Muscle layer of duodenum (tissue), 2 donors: ENCODE results near the gene NOSTRIN.

Experiments
- H3K27ac ChIP-seq: one replicate; pipeline ENCODE4 v1.7.0; 2013; ENCODE audit warnings: mild to moderate bottlenecking, low read length
- H3K27me3 ChIP-seq: one replicate; pipeline ENCODE4 v1.7.0; 2013; ENCODE audit warnings: low read depth, mild to moderate bottlenecking, control low read depth, low read length
- H3K36me3 ChIP-seq, 2 donors: one replicate each; pipeline ENCODE4 v1.7.0; 2013; ENCODE audit warnings: low read length in 2 of 2, control low read depth in 1 of 2, mild to moderate bottlenecking in 1 of 2; ENCODE audit not compliant: insufficient read depth in 2 of 2, control insufficient read depth in 1 of 2
- H3K4me1 ChIP-seq, 2 donors: one replicate each; pipeline ENCODE4 v1.7.0; 2013; ENCODE audit warnings: low read length in 2 of 2, mild to moderate bottlenecking in 2 of 2, control low read depth in 1 of 2, moderate library complexity in 1 of 2; ENCODE audit not compliant: insufficient read depth in 2 of 2, control insufficient read depth in 1 of 2
- H3K4me3 ChIP-seq, 2 donors: one replicate each; pipeline ENCODE4 v1.7.0; 2013; ENCODE audit warnings: low read length in 2 of 2, low read depth in 1 of 2, mild to moderate bottlenecking in 1 of 2
- H3K9me3 ChIP-seq, 2 donors: one replicate each; pipeline ENCODE4 v1.7.0; 2013; ENCODE audit warnings: low read length in 2 of 2, control low read depth in 1 of 2, mild to moderate bottlenecking in 1 of 2; ENCODE audit not compliant: control insufficient read depth in 1 of 2
- donor health status: healthy.

The NOSTRIN gene

DNA sequence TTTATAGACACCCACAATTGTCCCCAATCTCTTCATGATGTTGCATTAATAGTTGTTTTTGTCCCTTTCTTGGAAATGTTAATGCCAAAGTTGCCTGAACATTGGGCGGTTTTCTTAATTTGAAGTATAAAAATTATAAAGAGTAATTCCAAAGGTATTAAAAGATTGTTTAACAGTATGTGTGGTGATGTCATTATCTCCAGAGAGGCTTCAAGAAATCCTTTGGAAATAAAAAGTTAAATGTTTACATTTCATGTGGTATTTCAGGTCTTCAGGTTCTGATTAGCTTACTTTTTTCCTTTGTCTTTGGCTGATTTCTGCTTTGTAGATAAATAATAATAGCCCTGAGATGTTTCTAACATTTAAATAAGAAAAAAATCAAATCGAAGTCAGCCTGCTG, 29.3 kb upstream of the NOSTRIN start:
- Histone ChIP-seq H3K27me3 (no peaks in the 10 kb centered on the region), H3K36me3 (peaks cover 15 to 17% of the 10 kb centered on the region in 2 donors), H3K27ac (no peak overlapping the region)

GRCh38 chr2:168773719-168774521, 28.5 kb upstream of the NOSTRIN start:
- Histone ChIP-seq H3K4me1 (no peaks in the 10 kb centered on the region), H3K36me3 (peaks cover 15 to 17% of the 10 kb centered on the region in 2 donors), H3K27me3 (no peaks in the 10 kb centered on the region), H3K9me3 (peaks cover 0 to 5% of the 10 kb centered on the region in 2 donors), H3K4me3 (no peak overlapping the region), H3K27ac (no peak overlapping the region)

More for the DNA sequence above, 29.3 kb upstream of the NOSTRIN start:
- no peaks in the 10 kb centered on the region for H3K4me1 ChIP-seq
- H3K9me3 ChIP-seq = peaks cover 0 to 5% of the 10 kb centered on the region in 2 donors
- H3K4me3 ChIP-seq = no peak overlapping the region

DNA sequence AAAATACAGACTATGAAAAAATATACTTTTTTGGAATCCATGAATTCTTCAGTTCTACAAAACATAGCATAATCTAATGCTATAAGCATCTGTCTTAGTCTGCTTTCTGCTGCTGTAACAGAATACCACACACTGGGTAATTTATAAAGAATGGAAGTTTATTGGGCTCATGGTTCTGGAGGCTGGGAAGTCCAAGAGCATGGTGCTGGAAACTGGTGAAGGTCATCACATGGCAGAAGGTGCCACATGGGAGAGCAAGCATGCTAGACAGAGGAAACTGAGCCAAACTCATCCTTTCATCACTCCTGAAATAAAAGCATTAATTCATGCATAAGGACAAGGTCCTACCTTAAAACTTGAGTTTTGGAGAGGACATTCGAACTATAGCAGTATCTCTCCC, 26.6 kb upstream of the NOSTRIN start:
- Histone ChIP-seq H3K27me3 (no peaks in the 10 kb centered on the region), H3K27ac (no peak overlapping the region), H3K36me3 (peaks cover 5 to 9% of the 10 kb centered on the region in 2 donors), H3K4me1 (no peaks in the 10 kb centered on the region), H3K9me3 (peaks cover 0 to 5% of the 10 kb centered on the region in 2 donors), H3K4me3 (no peak overlapping the region)

DNA sequence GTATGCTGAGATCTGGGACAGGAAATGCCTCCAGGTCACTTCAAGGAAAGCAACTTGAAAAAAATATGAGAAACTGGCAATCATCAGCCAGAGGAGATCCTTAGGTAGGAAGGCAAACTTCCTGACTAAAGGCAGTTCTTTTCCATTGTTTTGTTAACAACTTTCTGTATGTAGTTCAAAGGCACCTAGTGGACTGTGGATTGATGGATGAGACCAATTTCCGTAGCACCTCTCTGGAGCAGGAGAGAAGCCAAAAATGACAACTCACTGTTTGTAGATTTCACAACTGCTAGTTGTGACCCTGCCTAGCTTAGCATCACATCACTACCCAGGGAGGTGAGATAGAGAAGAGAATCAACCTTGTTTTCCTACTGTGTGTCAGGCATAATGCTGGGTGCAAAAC, 21.8 kb upstream of the NOSTRIN start:
- no peaks in the 10 kb centered on the region for H3K27me3 ChIP-seq
- no peak overlapping the region for H3K4me3 ChIP-seq
- peaks cover 0 to 5% of the 10 kb centered on the region in 2 donors for H3K9me3 ChIP-seq
- peaks cover 0 to 4% of the 10 kb centered on the region in 2 donors for H3K36me3 ChIP-seq
- H3K4me1 ChIP-seq = no peaks in the 10 kb centered on the region
- no peak overlapping the region for H3K27ac ChIP-seq

- Histone ChIP-seq H3K27ac (no peak overlapping the region), H3K27me3 (no peaks in the 10 kb centered on the region), H3K36me3 (no peaks in the 10 kb centered on the region), H3K9me3 (no peaks in the 10 kb centered on the region), H3K4me3 (no peak overlapping the region), H3K4me1 (no peaks in the 10 kb centered on the region)
Observed at GRCh38 chr2:168781191-168781817, 21.1 kb upstream of the NOSTRIN start.

DNA sequence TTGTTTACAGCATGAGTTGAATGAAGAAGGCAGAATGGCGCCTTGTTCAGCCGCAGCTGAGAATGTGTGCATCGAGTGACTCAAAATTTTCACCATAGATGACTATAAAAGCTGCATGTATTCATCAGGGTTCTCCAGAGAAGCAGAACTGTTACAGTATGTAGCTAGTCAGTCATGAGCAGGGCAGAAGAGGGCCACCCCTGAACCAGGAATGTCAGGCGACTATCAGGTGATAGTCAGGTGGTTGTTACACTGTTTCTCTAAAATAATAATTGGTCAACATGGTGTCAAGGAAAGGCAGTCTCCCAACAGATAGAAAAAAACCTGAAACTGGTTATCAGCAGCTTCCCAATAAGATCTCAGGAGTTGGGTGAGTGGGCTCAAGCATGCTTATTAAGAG, 20.2 kb upstream of the NOSTRIN start:
- no peak overlapping the region for H3K4me3 ChIP-seq
- no peaks in the 10 kb centered on the region for H3K27me3 ChIP-seq
- no peaks in the 10 kb centered on the region for H3K4me1 ChIP-seq
- H3K27ac ChIP-seq = no peak overlapping the region
- H3K36me3 ChIP-seq = no peaks in the 10 kb centered on the region
- H3K9me3 ChIP-seq = no peaks in the 10 kb centered on the region

GRCh38 chr2:168784993-168785392, 17.4 kb upstream of the NOSTRIN start:
- Histone ChIP-seq H3K4me1 (no peaks in the 10 kb centered on the region), H3K27ac (no peak overlapping the region), H3K27me3 (no peaks in the 10 kb centered on the region), H3K9me3 (no peaks in the 10 kb centered on the region), H3K4me3 (no peak overlapping the region), H3K36me3 (no peaks in the 10 kb centered on the region)

DNA sequence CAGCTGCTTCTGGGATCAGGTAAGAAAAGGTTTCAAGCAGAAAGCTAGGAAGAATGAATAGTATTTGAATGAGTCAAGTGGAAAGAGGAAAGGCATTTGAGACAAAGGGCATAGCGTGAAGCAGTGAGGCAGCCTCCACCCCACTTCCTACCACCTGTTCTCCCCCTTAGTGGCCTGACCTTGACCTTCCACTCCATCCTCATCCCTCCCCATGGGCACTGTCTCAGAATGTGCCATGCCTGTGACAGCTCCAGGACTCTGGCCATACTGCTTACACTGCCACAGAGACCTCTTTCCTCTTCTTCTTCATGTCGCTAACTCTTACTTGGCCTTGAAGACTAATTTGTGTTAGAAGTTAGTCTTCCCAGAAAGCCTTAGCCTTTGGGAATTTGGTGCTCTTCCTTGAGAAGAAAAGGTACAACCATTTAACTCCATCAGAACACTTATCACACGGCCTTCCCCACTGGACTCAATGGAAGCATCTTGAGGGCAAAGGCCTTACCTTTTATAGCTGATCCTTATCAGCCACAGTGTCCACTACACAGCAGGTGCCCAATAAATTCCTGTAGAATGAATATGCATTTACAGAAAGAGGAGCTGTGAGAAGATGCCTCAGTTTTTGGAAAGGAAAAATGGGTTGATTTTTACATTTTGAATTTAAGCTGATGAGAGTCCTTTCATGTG, 15.2 kb upstream of the NOSTRIN start:
- Histone ChIP-seq H3K27ac (no peak overlapping the region), H3K27me3 (no peaks in the 10 kb centered on the region), H3K9me3 (no peaks in the 10 kb centered on the region), H3K36me3 (no peaks in the 10 kb centered on the region), H3K4me1 (no peaks in the 10 kb centered on the region), H3K4me3 (no peak overlapping the region)

DNA sequence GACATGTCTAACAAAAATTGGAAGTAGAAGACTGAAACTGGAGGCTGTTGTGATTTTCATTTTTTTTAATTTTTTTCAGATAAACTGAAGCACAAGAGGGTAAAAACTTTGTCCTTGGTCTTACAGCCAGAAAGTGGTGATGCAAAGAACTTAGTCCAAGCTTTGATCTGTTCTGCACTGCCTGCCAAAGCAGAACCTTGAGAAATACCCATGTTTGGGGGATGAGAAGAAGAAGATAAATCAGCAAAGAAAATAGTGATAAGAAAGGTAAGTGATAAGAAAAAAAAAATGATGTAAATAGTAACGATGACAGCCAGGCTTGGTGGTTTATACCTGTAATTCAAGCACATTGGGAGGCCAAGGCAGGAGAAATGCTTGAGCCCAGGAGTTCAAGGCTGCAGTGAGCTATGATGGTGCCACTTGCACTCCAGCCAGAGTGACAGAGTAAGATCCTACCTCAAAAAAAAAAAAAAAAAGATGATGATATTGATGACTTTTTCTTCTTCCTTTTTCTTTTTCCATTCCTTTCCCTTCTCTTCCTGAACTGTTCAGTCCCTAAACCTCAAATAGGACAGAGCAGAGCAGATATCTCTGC, 14.6 kb upstream of the NOSTRIN start:
- H3K4me1 ChIP-seq = no peaks in the 10 kb centered on the region
- no peaks in the 10 kb centered on the region for H3K9me3 ChIP-seq

DNA sequence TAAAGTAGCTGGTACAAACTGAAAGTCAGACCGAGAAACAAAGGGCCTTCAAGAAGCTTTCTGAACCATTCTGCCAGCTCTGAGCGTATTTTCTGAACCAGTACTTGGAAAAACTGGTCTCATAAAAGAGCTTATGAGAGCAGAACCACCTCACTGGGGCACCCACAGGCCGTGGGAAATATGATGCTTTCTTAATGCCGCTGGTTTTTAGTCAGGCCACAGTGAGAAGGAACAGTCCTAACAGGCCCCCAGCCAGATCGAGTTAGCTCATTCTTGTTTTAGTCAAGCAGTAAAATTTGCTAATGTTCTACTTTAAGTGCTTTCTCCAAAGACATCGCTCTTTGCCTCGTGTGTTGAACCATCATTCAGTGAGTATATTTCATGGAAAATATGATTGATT, 12.7 kb upstream of the NOSTRIN start:
- Histone ChIP-seq H3K4me3 (no peak overlapping the region), H3K27ac (no peak overlapping the region), H3K36me3 (no peaks in the 10 kb centered on the region), H3K4me1 (no peaks in the 10 kb centered on the region), H3K27me3 (no peaks in the 10 kb centered on the region), H3K9me3 (no peaks in the 10 kb centered on the region)

More for the DNA sequence above, 14.6 kb upstream of the NOSTRIN start:
- Histone ChIP-seq H3K27ac (no peak overlapping the region), H3K27me3 (no peaks in the 10 kb centered on the region), H3K36me3 (no peaks in the 10 kb centered on the region), H3K4me3 (no peak overlapping the region)

GRCh38 chr2:168790226-168790902, 12.1 kb upstream of the NOSTRIN start:
- no peaks in the 10 kb centered on the region for H3K9me3 ChIP-seq
- H3K27me3 ChIP-seq = no peaks in the 10 kb centered on the region
- H3K4me1 ChIP-seq = no peaks in the 10 kb centered on the region
- H3K4me3 ChIP-seq = no peak overlapping the region
- H3K27ac ChIP-seq = no peak overlapping the region
- no peaks in the 10 kb centered on the region for H3K36me3 ChIP-seq
